PC-3 (cell line): ENCODE results near the gene KRT85.

Experiments
- CTCF ChIP-seq: fragments of 300-600 bp; sonication (generic); conservative IDR thresholded peaks from 2 replicates; pipeline ENCODE4 v1.5.1; 2017; ENCODE audit warnings: antibody characterized with exemption, low read depth, mild to moderate bottlenecking, low read length
- EZH2 ChIP-seq: fragments of 300-600 bp; sonication (generic); IDR thresholded peaks from one replicate; pipeline ENCODE4 v1.6.1; 2017; ENCODE audit warnings: antibody characterized with exemption, mild to moderate bottlenecking, low read length; ENCODE audit not compliant: unreplicated experiment
- EZH2phosphoT487 ChIP-seq: fragments of 300-600 bp; sonication (generic); IDR thresholded peaks from 2 replicates; pipeline ENCODE4 v1.6.1; 2018; ENCODE audit warnings: mild to moderate bottlenecking, antibody characterized with exemption, low read length, borderline replicate concordance

- TF ChIP-seq CTCF = no peak
- no peak for TF ChIP-seq EZH2
- TF ChIP-seq EZH2phosphoT487 = no peak
Measured at GRCh38 chr12:52414936-52415335, 47.7 kb upstream of the KRT85 start.
